Endothelial cell of coronary artery (primary cell): ENCODE measurements around the gene EXTL1. TPM values are rescaled to one million over a fixed set of nuclear protein-coding genes. Genes with fewer than 3 reads are reported as not detected.

Experiments used
- total RNA-seq: library from RNA; depleted of rRNA; stranded (reverse); fragments of >200 nt; gene quantifications from 2 replicates; pipeline ENCODE4 v1.2.3, GENCODE V29; 2014

Gene EXTL1, protein sequence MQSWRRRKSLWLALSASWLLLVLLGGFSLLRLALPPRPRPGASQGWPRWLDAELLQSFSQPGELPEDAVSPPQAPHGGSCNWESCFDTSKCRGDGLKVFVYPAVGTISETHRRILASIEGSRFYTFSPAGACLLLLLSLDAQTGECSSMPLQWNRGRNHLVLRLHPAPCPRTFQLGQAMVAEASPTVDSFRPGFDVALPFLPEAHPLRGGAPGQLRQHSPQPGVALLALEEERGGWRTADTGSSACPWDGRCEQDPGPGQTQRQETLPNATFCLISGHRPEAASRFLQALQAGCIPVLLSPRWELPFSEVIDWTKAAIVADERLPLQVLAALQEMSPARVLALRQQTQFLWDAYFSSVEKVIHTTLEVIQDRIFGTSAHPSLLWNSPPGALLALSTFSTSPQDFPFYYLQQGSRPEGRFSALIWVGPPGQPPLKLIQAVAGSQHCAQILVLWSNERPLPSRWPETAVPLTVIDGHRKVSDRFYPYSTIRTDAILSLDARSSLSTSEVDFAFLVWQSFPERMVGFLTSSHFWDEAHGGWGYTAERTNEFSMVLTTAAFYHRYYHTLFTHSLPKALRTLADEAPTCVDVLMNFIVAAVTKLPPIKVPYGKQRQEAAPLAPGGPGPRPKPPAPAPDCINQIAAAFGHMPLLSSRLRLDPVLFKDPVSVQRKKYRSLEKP
- total RNA-seq, result not detected in 2 replicates

GRCh38 chr1:26021647-26022403 lies at the start of gene EXTL1:
TSS of gene EXTL1 (plus strand) at chr1:26021775. CDS start at chr1:26022647, 872 bp downstream.

DNA sequence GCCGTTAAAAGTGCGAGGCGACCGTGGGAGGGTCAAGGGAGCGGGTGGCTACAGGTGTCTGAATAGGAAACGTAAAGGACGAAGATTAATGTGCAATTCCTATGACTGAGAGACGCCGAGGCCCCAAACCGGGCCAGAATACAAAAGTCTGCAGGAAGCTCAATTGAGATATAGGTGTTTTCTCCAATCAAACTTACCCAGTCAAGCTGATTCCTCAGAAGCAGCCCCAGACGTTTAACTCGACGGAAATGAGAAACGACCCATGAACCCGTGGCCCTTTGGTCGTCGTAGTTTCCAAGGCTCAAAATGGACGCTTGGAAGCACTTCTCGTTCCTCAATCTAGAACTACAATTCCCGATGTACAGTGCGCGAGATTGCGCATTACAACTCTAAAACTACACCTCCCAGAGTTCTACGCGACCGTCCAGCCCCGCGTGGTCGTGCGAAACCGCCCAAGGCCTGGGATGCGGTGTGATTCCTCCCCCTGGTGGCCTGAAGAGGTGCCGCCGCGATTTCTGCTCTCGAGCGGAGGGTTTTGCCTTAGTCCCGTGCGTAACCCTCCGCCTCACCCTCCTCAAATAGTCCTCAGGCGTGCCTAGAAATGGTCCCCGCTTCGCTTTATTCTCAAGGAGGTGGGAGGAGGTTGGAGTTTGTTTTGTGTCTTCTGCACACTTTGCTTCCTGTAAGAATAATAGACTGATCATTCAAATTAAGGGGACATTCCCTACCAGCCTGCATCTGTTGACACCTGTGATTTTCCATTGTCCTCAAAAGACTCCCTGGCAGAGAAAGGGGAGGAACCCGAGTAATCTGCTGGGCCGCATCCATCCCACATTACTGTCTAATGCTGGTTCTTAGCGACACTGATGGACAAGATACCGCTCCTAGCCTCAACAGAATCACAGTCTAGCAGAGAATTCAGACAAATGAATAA lies 23.5 kb upstream of the EXTL1 start, which contains the start of gene PAFAH2:
Gene PAFAH2 (minus strand): TSS at position 236 of the 934 bp plus-strand sequence. CDS start 7,247 bp downstream, outside the sequence.

DNA sequence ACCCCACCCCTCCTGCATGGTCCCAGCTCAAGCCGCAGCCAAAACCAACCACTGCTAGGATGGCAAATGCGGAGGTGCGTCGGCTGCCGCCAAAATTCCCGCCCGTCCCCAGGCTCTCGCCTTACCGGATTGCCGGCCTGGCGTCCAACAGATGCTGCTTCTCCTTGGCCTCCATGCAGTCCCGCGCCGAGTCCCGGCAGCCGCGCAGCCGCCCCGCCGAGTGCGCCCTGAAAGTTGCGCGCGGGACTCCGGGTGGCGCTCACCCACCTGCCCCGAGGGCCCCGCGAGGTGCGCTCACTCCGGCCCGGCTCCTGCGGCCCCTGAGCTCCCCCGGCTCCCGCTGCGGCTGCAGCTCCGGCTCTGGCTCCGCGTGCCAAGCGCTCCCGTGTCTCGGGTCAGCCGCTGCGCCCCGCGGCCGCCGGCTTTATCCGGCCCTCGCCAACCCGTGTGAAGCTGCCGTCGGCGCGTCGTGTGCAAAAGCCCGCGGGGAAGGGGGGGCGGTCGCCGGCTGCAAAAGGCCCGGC lies 24.2 kb downstream of the EXTL1 start, which contains the start of gene SLC30A2:
Gene SLC30A2 (minus strand): TSS at position 397 of the 524 bp plus-strand sequence. CDS start 222 bp downstream, at position 175.

GRCh38 chr1:26067432-26067911 lies 45.9 kb downstream of the EXTL1 start, which contains the start of gene TRIM63:
TSS of gene TRIM63 (minus strand) at chr1:26067630. CDS start at chr1:26067494, 136 bp downstream.

Other genes starting within 250 kb of the EXTL1 start
- 20.0 and 33.1 TPM in 2 replicates for gene SELENON, start 221.6 kb upstream of the EXTL1 start, total RNA-seq
- gene MTFR1L, start 201.8 kb upstream of the EXTL1 start, total RNA-seq, result 21.6 and 22.8 TPM in 2 replicates
- gene AUNIP, start 162.3 kb upstream of the EXTL1 start, total RNA-seq, result 1.4 and 3.9 TPM in 2 replicates
- 5.5 and 7.0 TPM in 2 replicates for gene PAQR7, start 146.1 kb upstream of the EXTL1 start, total RNA-seq
- 79.3 and 178 TPM in 2 replicates for gene STMN1, start 115.4 kb upstream of the EXTL1 start, total RNA-seq
- 4.6 and 5.7 TPM in 2 replicates for gene PAFAH2, start 23.7 kb upstream of the EXTL1 start, total RNA-seq
- gene SLC30A2, start 24.3 kb downstream of the EXTL1 start, total RNA-seq, result not detected in 2 replicates
- gene TRIM63, start 45.9 kb downstream of the EXTL1 start, total RNA-seq, result not detected in 2 replicates
- 3.2 and 4.3 TPM in 2 replicates for gene PDIK1L, start 90.0 kb downstream of the EXTL1 start, total RNA-seq
- 2.5 and 4.0 TPM in 2 replicates for gene FAM110D, start 137.3 kb downstream of the EXTL1 start, total RNA-seq
- gene C1orf232, start 147.2 kb downstream of the EXTL1 start, total RNA-seq, result not detected in 2 replicates
- 30.2 and 31.8 TPM in 2 replicates for gene ZNF593, start 148.1 kb downstream of the EXTL1 start, total RNA-seq
- gene ZNF593OS, start 150.1 kb downstream of the EXTL1 start, total RNA-seq, result 0.09 TPM in 1 of 2 replicates, not detected in the other
- 0.28 TPM in 1 of 2 replicates, not detected in the other for gene CNKSR1, start 155.7 kb downstream of the EXTL1 start, total RNA-seq
- not detected in 2 replicates for gene CATSPER4, start 168.8 kb downstream of the EXTL1 start, total RNA-seq
- 8.3 and 10.1 TPM in 2 replicates for gene CEP85, start 212.4 kb downstream of the EXTL1 start, total RNA-seq